NCI-H1048 (cell line): ENCODE measurements around the gene PATL2.
"Not testable (repeated sequence)": the region's sequence is repeated elsewhere in the genome, so short reads cannot be mapped to it uniquely, and the experiment has no call there.

ENCODE experiments used
- DNase-seq: peaks from one replicate; lab custom pipeline; 2025; lab: John Stamatoyannopoulos, UW

PATL2 gene

GRCh38 chr15:44647036-44647435, 64.1 kb downstream of the PATL2 start:
- DNase-seq: no peak

- DNase-seq: no peak
These were observed 64.7 kb downstream of the PATL2 start for GRCh38 chr15:44646460-44646859.

DNA sequence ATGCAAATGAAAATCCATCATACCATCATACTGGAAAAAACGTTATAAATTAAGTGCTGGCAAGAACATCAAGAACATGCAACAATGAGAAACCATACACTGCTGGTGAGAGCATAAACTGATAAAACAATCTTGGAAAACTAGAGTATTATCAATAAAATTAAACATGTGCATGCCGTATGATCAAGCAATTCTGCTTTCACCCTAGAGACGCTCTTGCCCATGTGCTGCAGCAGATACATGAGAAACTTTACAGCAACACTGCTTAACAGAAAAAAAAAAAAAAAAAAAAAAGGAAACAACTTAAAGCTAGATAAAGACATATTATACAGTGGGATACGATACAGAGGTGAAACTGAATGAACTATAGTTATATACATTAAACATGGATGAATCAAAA, 69.5 kb downstream of the PATL2 start:
- DNase-seq: no peak

GRCh38 chr15:44636976-44637375, 74.1 kb downstream of the PATL2 start:
- DNase-seq: no peak

DNA sequence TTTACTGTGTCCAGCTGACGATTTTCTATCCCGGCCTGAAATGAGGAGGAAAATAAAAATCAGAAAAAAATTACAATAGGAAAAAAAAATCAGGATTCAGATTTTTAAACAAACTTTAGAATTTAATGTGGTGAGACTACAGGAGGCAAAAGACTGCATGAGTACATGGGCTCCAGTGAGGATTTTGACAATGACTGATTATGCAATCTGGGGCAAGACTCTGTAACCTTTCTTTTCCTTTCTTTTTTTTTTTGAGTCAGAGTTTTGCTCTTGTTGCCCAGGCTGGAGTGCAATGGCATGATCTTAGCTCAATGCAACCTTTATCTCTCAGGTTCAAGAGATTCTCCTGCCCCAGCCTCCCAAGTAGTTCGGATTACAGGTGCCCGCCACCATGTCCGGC, 77.5 kb downstream of the PATL2 start:
- no peak for DNase-seq

- not testable (repeated sequence) for DNase-seq
These were observed 85.8 kb downstream of the PATL2 start for GRCh38 chr15:44625286-44625685.

GRCh38 chr15:44623178-44623577, 87.9 kb downstream of the PATL2 start:
- no peak for DNase-seq

GRCh38 chr15:44620081-44620480, 91.0 kb downstream of the PATL2 start:
- DNase-seq: no peak

DNA sequence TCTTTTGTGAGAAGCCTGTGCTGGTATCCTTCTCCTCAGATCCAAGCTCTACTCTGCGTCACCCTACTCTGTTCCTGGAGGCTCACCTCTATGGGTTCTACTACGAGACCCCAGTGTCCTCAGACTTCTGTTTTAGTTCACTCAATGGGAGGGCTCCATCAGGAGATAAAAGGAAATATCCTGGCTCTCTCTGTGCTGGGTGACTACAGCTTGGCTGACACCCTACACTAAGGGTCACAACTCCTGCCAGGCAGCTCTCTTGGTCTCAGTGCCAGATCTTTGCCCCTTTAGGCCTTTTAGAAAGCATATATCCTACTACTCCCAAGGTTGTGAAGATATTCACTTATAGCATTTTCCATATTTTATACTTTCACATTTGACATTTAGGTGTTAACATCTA, 94.1 kb downstream of the PATL2 start:
- no peak for DNase-seq
